Lower leg skin (tissue), 4 donors: ENCODE results near the gene TCERG1. TPM values are rescaled to one million over a fixed set of nuclear protein-coding genes. Genes with fewer than 3 reads are reported as not detected.

Source experiments
- DNase-seq, 2 donors: peaks; one replicate each; pipeline ENCODE4 v3.0.0-alpha.2; 2019; ENCODE audit warnings: low spot score in 2 of 2
- H3K4me3 ChIP-seq: fragments of 200-600 bp; sonication (generic); 2 replicates; pipeline ENCODE4 v1.5.1; 2017; ENCODE audit warnings: mild to moderate bottlenecking, low read depth; ENCODE audit not compliant: poor library complexity, severe bottlenecking
- POLR2A ChIP-seq, 2 donors: fragments of 450-650 bp; IDR thresholded peaks; one replicate each; pipeline ENCODE4 v1.6.1; 2016 to 2017; ENCODE audit warnings: antibody characterized with exemption in 2 of 2, mild to moderate bottlenecking in 1 of 2, moderate library complexity in 1 of 2
- WGBS, 2 donors: methylation state at CpG; one replicate each; pipeline ENCODE4 v1.1.5; 2018; 5-methylcytosine and 5-hydroxymethylcytosine counted together
- intact Hi-C: fragments of 100-400 bp; cut with DNase I; formaldehyde crosslinking; loops from one replicate; pipeline ENCODE4 v1.15.0; 2023; ENCODE audit warnings: low total_unique reads
- total RNA-seq, 4 donors: library from RNA; depleted of rRNA; stranded (reverse); fragments of >200 nt; gene quantifications; one replicate each; pipeline ENCODE4 v1.1.0, GENCODE V29; 2016
- TF ChIP-seq, protein P1 (sequence below), 3 donors: fragments of 450-650 bp; IDR thresholded peaks; one replicate each; pipeline ENCODE4 v1.5.1; 2016; ENCODE audit warnings: antibody characterized with exemption in 3 of 3, mild to moderate bottlenecking in 3 of 3, moderate library complexity in 2 of 3

TCERG1 gene
- total RNA-seq, 4 donors from 2014 or later, result 33.8 to 69.5 (median 42.2) TPM

DNA sequence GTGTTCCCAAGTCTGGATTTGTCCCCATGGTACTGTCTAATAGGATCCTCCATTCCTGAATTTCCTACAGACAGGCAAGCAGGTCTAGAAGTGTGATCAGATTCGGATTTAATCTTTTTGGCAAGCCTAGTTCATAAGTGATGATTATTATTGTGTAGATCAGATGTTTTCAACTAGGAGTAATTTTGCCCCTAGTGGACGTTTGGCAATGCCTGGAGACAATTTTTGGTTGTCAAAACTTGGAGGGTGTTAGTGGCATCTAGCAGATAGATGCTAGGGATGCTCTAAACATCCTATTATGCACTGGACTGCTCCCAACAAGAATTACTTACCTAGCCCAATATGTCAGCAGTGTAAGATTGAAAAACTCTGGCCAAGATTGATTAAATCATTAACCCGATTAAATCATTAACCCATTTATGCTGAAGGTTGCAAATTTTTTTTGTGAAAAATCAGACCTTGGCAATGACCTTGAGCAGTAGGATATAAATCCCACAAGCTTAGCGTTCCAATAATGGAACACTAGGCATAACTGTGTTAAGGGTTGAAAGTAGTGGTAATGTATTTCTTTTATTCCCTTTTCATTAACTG is 28.2 kb downstream of the TCERG1 start:
- TF ChIP-seq POLR2A (IDR thresholded peaks at IDR 0.05), result no peak
- TF ChIP-seq, protein P1, sequence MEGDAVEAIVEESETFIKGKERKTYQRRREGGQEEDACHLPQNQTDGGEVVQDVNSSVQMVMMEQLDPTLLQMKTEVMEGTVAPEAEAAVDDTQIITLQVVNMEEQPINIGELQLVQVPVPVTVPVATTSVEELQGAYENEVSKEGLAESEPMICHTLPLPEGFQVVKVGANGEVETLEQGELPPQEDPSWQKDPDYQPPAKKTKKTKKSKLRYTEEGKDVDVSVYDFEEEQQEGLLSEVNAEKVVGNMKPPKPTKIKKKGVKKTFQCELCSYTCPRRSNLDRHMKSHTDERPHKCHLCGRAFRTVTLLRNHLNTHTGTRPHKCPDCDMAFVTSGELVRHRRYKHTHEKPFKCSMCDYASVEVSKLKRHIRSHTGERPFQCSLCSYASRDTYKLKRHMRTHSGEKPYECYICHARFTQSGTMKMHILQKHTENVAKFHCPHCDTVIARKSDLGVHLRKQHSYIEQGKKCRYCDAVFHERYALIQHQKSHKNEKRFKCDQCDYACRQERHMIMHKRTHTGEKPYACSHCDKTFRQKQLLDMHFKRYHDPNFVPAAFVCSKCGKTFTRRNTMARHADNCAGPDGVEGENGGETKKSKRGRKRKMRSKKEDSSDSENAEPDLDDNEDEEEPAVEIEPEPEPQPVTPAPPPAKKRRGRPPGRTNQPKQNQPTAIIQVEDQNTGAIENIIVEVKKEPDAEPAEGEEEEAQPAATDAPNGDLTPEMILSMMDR (IDR thresholded peaks at IDR 0.05), result no peak
- no peak overlapping the region for H3K4me3 ChIP-seq
- DNase-seq, result no peak
- WGBS, 2 donors, result 78 to 81% methylated on average over 4 of the region's 4 CpGs
- intact Hi-C loops, result no loop called here

DNA sequence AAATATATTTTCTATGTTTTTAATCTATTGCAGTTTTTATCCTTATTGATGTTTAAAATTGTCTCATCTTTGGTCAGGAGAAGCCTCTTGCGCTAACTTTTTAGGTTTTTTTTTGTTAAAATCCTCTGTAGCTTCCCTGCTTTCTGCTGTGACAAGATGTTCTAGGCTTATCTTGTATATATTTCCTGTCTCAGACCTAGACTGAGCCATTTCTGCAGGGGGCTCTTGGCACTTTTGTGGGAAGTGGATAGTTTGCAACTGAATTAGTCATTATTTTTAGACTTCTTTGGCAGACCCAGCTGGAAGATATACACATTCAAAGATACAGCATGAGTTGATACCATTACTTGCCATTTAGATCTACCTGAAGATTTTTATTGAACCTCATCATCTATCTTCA is 28.8 kb downstream of the TCERG1 start:
- intact Hi-C loops, result no loop called here
- TF ChIP-seq POLR2A (IDR thresholded peaks at IDR 0.05), result no peak
- TF ChIP-seq, protein P1 (IDR thresholded peaks at IDR 0.05), result no peak
- H3K4me3 ChIP-seq, result no peak overlapping the region
- no peak for DNase-seq
- 94 to 96% methylated on average over 1 of the region's 1 CpG for WGBS, 2 donors

DNA sequence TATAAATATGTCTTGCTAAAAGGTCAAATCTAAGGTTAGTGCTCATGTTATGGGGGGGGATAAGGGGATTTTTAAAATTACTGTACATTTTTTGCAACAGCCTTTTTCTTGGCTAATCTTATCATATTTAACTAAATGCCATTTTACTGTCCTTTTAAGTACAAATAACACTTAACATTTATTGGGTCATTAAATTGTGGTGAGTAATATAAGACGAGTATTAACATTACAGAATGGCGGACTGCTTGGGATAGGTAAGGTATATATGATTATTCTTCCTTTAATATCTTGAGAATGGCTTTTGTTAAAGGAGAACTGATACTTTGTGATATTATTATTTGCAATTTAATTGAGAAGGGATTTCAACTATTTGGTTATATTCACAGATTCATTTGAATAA is 35.6 kb downstream of the TCERG1 start:
- WGBS, 2 donors, result 91 to 94% methylated on average over 2 of the region's 2 CpGs
- no peak overlapping the region for H3K4me3 ChIP-seq
- intact Hi-C loops, result no loop called here
- TF ChIP-seq, protein P1 (IDR thresholded peaks at IDR 0.05), result no peak
- no peak for TF ChIP-seq POLR2A (IDR thresholded peaks at IDR 0.05)
- no peak for DNase-seq

DNA sequence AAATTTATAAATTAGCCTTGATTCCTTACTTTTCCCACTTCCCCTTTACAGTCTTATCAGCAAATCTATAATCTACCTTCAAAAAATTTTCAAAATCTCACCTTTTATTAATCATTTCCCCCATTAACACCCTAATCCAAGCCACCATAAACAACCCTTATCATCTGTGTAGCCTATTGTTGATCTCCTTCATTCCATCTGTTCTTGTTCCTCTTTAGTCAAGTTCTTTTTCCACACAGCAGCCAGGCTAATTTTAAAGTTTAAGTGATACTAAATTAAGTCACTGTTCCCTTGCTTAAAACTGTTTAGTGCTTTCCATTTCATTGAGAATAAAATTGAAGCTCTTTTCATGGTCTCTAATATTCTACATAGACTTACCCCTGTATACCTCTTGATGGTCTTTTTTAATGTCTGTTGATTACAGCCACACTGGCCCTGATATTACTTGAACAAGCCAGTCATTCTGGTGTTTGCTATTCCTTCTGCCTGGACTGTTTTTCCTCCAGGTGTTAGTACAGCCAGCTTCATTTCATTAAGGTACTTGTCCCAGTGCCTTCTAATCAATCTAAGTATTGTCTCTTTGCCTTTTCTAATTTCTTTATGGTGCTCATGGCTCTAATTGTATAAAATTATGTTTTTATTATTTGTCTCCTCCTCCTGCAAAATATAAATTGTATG is 37.7 kb downstream of the TCERG1 start:
- no peak overlapping the region for H3K4me3 ChIP-seq
- TF ChIP-seq, protein P1 (IDR thresholded peaks at IDR 0.05), result no peak
- intact Hi-C loops, result no loop called here
- DNase-seq, result no peak

DNA sequence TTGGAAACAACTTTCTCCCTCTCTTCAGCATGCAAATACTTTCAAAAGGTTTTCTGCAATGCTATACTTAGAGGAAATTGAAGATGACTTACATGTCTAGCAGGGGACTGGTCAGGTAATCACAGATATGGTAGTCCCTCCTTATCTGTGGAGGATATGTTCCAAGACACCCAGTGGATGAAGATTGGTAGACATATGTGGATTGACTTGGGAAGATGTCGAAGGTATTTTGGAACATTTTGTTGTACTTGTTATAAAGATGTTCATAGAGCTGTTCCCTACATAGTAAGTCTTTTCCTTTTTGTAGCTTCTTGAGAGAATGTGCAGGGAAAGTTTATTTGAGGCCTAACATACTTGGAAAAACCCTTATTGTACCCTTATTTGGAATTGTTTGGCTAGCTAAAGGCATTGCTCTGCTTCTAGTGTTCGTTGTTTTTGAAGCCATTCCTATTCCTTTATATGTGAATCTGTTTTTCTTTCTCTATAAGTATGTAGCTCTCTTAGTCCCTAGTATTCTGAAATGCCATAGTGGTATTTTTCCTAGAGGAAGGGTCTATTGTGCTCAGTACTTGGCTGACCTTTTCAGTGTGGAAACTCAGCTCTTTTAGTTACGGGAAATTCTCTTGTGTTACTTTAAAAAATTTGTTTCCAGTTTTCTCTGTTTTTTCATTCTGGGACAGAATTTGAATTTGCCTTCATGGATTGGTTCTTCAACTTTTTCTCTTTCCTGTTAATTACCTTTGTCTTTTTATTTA is 43.1 kb downstream of the TCERG1 start:
- intact Hi-C loops, result no loop called here
- DNase-seq, result no peak
- no peak overlapping the region for H3K4me3 ChIP-seq
- WGBS, 2 donors, result 60 to 87% methylated on average over 3 of the region's 3 CpGs
- TF ChIP-seq, protein P1 (IDR thresholded peaks at IDR 0.05), result no peak
- no peak for TF ChIP-seq POLR2A (IDR thresholded peaks at IDR 0.05)
